HG02981 (cell line): ENCODE measurements around the gene CAMKK2.
"Not testable (repeated sequence)": the region's sequence is repeated elsewhere in the genome, so short reads cannot be mapped to it uniquely, and the experiment has no call there.

Experiments
- ATAC-seq: cut with Tn5 transposase; IDR thresholded peaks from one replicate; pipeline ENCODE4 v1.9.1; 2021; ENCODE audit warnings: mild to moderate bottlenecking, moderate library complexity; ENCODE audit not compliant: unreplicated experiment

Gene CAMKK2

DNA sequence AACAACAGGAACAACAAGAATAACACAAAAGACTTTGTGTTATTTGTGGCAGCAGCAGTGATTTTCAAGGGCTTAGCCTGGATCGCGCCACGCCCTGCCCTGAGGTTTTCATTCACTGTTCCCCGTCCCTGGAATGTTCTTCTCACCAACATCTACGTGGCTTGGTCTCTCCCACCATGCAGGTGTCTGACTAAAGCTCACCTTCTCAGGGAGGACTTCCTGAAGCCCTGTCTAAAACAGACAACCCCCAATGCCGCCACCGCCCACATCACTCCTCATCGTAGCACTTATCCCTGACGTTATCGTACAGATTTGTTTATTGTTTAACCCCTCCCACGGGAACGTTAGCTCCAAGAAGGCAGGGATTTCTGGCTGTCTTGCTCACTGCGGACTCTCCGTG is 46.1 kb downstream of the CAMKK2 start:
- ATAC-seq, result no peak

DNA sequence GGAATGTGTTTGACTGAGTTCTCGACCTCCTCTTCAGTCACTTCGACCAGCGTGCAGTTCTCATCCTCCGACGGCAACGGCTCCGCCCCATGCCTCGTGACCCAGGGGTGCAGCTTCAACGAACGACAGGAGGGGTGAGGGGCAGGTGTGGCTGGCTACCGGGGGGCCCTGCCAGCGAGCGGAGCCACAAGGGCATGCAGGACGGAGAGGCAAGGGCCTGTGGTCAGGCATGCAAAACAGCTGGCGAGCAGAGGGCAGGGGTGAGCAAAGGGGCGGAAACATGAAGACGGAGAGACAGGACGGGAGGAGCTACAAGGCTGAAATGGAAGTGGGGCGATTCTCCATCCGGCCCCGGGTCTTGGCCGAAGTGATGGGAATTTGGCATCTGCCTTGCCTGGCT is 47.9 kb downstream of the CAMKK2 start:
- peak; percentile 62 for ATAC-seq

DNA sequence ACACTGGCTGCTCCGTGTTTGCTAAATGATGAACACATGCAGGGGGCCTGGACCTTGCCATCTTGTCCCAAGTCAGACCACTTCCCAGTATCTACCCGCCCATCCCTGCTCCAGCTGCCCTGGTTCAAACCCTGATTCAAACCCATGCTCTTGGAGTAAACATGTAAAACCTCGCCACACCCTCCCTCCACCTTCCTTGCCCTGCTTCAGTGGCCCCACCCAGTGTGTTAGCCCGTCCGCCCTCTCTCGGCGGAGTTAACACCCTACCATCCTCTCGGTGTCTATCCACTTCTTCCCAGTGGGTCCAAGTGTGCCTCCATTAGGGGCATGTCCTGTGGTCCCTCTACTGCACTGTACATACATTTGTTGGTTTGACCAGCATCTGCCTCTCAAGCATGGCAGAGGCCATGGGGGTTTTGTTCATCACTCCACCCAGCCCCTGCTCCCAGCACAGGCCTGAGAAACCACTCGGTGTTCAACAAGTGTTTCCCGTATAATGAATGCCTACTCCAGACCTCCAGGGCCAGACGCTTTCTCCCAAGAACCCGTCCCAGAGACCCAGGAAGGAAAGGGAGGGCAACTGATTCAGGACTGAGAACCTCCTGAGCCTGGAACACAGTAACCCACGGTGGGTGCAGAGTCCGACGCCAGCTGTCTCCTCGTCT is 49.5 kb downstream of the CAMKK2 start:
- ATAC-seq, result no peak

DNA sequence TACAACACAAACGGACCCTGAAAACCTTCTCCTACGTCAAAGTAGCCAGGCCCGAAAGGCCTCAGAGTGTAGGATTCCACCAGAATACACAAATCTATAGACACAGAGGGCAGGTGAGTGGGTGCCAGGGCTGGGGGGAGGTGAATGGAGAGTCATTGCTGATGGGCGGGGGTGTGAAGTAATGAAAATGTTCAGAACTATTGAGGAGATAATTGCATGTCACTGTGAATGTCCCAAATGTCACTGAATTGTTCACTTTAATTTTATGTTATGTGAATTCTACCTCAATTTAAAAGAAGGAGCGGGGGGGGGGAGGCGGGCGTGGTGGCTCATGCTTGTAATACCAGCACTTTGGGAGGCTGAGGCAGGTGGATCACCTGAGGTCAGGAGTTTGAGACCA is 50.6 kb downstream of the CAMKK2 start:
- ATAC-seq, result no peak

DNA sequence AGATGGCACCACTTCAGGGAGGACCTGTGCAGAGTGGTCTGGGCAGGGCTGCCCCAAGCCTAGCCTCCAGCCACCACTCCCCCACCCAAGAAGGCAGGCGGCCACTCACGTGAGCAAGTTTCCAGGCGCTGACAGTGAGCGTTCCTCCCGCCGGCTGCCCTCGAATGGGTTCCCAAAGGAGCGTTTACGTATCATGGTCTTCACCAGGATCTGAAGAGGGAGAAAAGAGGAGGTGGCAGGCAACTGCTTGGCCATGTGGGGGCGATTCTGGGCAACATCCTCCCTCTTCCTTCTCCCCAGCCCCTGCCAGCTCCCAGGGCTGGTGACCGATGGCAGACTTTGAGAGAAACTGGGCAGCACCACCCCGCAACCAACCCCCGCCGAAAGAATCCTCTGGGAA is 51.5 kb downstream of the CAMKK2 start:
- ATAC-seq, result no peak

DNA sequence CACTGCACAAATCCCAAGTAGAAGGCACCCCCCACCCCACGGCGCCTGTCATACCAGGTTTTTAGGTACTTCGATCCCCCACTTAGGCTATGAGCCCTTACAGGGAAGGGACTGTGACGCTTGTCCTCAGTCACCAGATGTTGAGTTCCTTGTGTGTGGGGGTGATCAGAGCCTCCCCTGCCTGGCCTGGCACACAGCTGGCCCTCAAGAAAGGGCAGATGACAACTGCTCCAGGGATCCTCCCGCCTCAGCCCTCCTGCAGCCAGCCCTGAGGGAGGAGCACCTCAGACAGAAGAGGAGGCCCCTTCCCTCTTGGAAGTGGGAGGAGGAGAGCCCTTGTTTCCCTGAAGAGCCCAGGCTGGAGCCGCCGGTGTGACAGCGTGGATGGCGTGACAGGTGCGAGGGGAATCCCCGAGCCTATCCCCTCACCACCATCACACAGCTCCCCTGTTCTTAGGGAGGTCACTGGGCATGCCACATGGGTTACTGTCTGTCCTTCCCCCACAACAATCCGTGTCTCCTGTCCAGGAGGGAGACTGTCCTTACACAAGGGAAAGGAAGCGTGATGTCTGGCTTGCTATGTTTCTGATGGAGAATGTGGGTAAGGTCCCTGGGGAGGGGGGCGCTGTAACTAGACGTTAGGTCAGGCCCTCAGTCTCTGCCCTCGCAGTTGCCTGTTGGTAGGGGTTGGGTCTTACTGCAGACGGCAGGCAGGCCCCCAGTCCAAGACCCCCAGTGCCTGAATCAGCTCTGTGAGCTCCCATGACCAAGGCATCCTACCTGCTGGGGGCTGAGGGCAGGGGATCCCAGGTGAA is 55.1 kb downstream of the CAMKK2 start:
- no peak for ATAC-seq

DNA sequence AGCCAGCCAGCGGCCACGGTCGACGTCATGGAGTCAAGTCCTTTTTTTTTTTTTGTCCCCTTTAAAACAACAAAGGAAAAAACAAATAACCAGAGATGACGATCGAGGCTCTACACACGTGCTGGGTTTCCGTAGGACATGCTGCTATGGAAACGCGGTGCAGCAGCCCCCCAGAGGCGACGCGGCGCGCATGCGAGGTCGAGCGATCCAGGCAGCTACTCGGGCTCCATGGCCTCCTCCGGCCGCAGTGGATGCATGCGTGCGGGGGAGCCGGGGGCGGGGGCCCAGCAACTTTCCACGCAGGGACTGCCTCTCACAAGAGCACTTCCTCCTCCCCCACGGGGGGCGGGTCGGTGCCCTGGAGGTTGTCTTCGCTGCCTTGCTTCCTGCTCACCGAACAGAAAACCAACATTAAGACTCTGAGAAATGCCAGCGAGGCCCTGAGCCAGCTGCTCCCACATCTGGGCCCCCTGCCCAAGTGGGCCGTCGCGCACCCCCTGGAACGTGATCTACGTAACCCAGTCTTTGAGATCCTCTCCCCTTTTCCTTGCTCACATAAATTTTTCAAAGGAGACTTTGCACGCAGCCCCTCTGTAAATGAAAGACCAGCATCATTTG is 55.9 kb downstream of the CAMKK2 start:
- no peak for ATAC-seq

DNA sequence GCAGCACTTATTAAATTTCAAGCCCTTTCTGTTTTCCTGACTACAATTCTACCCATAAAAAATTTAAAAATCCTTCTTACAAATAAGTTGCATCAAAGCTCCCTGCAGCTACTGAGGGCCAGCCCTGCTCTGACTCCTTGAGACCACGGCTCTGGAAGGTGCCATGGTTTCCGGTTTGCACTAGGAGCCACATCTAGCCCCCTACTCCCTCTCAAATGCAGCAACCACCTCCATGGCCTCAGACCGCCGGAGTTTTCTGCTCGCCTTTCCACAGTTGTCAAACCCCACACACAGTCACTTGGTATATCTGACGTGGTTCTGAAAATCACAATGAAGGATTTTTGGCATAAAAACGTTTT is 56.5 kb downstream of the CAMKK2 start:
- no peak for ATAC-seq

DNA sequence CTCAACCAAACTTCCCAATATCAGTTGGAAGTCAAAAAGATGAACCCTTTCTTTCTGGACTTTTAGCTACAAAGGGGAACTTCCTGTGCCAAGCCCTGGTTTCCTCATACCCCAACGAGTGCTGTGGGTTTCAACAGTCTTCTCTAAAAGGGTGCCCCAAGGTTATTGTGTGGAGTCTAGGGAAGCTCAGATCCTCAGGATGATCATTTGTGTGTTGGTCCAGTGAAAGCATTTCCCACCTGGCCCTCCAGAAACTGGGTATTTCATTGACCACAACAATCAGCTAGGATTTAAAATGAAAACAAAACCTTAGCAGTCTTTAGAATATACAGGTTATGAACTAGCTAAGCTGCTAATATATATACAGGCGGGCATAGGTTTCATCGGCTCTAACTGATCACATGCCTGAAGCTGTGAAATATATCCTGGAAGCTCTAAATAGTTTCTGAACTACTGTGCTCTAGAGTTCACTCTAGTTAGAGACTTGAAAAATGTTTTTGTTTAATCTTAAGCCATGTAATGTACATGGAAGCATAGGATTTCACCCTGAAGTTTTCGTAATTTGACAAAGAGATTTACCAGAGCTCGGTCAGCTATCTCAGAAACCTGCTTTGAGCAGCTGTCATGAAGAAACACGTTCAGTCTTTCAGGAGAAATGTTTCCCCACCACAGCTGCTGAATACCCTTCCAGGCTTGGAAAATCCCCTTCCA is 57.0 kb downstream of the CAMKK2 start:
- no peak for ATAC-seq

DNA sequence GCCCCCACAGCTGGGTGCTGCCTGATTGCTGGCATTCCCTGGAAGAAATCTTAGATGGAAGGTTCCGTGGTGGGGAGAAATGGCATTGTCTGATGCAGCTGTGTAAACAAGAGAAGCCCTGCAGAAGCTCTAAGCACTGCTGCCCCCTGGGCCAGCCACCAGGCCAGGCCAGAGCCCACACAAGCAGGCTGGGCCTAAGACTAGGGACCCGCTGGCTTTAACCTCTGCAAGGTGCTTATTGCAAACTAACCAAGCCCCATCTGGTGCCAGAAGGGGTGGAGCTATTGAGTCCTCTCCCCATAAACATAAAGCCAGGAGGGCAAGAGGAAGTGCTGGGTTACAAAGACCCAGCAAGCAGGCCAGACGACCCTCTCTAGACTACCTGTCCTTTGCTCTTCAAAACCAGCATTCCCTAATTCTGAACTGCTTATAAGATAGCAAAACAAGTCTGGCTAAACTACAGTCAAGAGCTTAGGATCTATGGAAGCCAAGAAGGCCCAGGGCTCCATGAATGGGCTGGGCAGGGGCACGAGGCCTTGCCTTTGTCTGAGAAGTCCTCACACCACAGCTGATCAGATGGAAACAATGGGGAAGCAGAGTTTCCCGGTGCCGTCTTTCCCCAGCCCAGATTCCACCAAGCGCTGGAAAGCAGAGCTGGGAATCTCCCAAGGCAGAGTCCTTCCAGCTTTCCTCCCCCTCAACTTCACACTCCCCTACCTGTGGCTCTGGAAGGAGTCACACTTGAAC is 57.7 kb downstream of the CAMKK2 start:
- no peak for ATAC-seq

DNA sequence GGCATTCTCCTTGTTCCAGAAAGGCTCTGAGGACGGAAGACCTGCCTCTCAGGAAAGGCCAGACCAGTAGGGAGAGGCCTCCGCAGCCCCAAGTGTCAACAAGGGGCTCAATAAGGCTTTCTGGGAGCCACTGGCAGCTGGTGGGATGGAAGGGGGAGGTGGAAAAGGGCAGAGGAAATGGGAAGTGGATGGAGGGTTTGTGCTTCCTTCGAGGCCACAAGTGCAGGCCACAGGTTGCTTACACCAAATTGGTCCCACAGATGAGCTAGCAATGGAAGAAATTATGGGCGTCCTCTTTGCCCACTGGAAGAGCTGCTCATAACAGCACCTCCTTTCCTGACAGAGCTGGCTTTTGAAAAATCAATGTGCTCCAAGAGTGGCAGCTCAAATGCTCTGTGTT is 58.4 kb downstream of the CAMKK2 start:
- ATAC-seq, result no peak

DNA sequence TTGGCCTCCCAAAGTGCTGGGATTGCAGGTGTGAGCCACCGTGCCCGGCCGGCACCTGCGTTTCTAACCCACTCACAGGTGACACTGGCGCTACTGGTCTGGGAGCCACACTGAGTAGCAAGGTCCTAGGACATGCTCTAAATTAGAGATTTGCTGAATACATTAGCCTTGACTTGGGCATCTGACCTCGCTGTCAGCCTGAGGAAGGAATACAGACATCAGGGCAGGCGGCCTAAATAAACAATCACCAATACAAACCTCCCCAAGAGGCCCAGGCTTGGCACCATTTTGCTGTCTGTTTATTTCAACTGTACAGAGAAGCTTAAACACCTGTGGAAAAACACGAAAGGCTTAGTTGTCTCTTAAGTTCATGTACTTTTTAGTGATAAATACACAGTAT is 59.1 kb downstream of the CAMKK2 start:
- no peak for ATAC-seq

DNA sequence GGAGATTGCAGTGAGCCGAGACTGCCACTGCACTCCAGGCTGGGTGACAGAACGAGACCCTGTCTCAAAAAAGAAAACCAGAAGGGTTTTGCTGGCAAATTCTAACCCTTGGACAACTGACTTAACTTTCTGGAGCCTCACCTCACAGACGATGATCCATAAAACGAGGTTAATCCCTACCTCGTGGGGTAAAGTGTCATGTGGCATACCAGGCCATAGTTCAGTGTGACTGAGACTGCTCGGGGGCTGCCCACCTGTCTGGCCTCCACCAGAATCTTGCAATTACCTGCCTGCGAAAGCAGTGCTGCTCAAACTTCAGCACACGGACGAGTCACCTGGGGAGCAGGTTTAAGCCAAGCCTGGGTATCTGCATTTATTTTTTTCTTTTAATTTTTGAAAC is 59.7 kb downstream of the CAMKK2 start:
- no peak for ATAC-seq

DNA sequence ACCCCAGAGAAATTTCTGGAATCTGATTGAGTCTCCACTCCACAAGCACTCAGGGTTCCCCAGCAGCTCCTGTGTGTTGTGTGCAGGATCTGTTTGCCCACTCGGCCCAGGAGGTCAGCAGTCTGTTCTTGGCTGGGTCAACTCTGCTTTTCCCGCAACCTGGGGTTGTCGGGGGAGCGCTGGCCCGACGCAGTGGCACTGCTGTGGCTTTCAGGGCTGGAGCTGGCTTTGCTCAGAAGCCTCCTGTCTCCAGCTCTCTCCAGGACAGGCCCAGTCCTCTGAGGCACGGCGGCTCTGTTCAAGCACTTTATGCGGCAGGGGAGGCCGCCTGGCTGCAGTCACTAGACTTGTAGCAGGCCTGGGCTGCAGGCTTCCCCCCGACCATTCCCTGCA is 62.9 kb downstream of the CAMKK2 start:
- no peak for ATAC-seq

DNA sequence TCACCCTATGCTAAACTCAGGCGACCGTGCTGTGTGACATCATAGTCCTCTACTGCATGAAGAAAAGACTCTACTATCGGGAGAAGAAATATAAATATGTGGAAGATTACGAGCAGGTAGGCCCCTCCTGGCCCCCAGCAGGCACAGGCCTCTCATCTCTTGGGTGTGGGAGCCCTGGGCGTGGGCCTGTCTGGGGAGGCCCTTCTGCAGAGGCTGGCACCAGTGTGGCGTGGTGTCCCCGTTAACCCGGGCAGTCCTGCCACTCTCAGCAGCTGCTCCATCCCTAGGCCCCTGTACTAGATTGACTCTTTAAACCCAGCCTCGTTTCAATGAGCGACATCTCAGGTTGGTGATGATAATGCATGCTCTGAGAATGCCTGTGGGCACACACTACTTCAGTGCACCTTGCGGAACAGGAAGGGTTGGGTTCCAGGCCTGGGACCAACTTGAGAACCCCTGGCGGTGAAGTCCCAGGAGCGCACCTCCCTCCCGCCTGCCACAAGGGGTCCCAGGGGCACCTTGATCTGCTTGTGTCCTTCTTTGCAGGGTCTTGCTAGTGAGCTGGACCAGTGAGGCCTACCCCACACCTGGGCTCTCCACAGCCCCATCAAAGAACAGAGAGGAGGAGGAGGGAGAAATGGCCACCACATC is 63.4 kb downstream of the CAMKK2 start:
- no peak for ATAC-seq

DNA sequence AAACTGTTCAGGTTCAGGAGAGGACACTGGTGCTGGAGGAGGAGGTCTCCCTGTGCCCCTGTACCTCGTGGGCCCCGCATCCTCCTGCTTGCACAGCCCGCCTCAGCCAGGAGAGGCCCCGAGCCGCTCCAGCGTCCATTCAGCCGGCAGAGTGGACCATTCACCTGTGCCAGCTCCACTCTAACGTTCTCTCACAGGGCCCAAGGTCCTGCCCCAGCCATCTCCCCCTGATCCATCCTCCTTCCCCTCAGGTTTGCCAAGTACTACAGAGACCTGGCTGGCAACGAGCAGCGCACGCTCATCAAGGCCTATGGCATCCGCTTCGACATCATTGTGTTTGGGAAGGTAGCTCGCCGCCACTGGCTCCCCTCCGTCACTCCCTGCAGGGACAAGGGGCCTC is 64.3 kb downstream of the CAMKK2 start:
- ATAC-seq, result no peak

DNA sequence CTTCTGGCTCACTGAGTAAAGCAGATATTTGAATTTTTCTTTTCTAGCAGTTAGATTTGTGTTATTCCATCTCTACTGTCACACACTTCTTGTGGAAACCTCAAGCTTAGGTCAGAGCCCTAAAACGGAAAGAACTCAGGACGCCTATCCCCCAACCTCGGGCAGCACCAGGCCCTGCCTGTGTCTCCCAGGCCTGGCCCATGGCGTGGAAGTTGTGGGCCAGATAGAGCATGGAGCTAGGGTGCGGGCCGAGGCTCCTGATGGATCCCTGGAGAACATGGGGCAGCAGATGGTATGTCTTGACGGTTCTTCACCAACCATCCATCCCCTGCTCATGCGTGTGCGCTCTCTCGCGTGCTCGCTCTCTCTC is 66.0 kb downstream of the CAMKK2 start:
- no peak for ATAC-seq

DNA sequence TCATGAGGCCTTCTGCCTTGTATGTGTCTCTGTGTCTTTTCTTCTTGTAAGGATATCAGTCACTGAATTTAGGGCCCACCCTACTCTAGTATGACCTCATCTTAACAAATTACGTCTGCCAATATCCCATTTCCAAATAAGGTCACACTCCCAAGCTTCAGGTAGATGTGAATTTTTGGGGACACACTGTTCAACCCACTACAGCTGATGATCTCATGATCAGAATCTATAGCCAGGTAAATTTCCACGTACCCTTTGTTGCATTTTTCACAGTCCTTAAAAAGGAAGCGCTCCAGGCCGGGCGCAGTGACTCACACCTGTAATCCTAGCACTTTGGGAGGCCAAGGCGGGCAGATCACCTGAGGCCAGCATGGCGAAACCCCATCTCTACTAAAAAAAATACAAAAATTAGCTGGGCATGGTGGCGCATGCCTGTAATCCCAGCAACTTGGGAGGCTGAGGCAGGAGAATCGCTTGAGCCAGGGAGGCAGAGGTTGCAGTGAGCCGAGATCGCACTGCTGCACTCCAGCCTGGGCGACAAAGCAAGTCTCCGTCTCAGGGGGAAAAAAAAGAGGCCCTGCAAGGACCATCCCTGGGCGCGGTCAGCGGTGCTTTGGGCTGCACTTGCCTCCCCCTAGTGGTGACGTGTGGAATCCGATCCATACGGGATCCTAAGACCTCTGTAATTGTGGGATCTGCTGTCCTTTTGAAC is 66.5 kb downstream of the CAMKK2 start:
- ATAC-seq, result not testable (repeated sequence)

DNA sequence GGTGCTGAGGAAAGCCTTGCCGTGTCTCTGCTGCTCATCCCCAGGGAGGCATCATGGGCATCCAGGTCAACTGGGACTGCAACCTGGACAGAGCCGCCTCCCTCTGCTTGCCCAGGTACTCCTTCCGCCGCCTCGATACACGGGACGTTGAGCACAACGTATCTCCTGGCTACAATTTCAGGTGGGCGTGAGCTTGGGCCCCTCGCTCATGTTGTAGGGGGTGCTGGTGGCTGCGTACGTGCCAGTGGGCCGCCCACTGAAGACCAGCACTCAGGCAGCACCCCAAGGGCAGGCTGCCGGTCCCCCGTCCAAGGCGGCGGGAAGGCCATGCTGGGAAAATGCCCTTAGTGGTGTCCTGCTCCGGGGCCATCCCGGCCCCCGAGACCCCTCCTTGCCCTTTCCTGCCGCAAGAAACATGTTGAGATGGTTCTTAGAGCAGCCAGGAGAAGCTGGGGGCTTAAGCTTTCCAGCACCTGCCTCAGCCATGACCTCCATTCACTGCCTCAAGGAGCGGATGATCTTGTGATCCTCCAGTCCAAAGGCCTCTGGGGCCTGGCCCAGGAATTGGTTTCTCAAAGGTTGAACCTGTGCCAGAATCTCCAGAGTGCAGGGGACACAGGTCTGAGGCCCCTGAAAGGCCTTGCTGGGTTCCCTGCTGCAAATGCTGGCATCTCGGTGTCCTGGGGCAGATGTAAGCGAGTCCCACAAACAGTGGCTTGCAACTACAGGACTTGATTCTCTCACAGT is 67.4 kb downstream of the CAMKK2 start:
- no peak for ATAC-seq
